Prostate gland (tissue), 2 donors: Measurements from ENCODE around the gene ZC3H8.

Experiments
- CTCF ChIP-seq, 4 experiments: fragments of 200-600 bp in 2 of 4; fragments of 450-650 bp in 2 of 4; sonication (generic) in 2 of 4; IDR thresholded peaks; 1 replicate in 3 of 4; 2 replicates in 1 of 4; pipeline ENCODE4 v1.5.1; 2016 to 2019; ENCODE audit warnings: antibody characterized with exemption in 4 of 4, mild to moderate bottlenecking in 2 of 4, moderate library complexity in 2 of 4
- POLR2A ChIP-seq: fragments of 450-650 bp; IDR thresholded peaks from one replicate; pipeline ENCODE4 v1.6.1; 2016; ENCODE audit warnings: antibody characterized with exemption, mild to moderate bottlenecking

DNA sequence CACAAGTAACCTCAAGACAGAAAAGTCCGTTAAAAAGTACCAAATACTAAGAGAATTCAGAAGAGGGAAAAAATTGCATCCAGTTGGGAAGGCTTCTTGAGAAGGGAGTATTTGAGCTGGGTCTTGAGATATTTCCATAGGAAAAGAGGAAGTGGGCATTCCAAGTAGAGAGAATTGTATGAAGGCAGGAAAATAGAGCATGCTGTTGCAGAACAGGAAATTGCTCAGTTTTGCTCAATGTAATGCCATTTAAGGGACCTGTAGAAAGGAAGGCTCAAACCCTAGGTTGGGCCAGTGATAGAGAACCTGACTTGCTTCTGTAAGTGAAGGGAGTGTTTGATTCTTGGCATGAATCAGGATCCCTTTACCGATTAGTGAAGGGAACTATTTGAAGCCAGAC is 1.0 kb upstream of the ZC3H8 start:
- no peak for TF ChIP-seq CTCF (IDR thresholded peaks at IDR 0.05)
- no peak for TF ChIP-seq POLR2A
